DND-41 (cell line): ENCODE results near the gene RUNX2.

Experiments
- EZH2 ChIP-seq: IDR thresholded peaks from 3 replicates; pipeline ENCODE4 v1.6.1; 2012; ENCODE audit warnings: borderline replicate concordance, low read depth, mild to moderate bottlenecking, moderate library complexity, low read length, inconsistent platforms; ENCODE audit not compliant: severe bottlenecking
- TF ChIP-seq, protein P1 (sequence below): IDR thresholded peaks from 2 replicates; pipeline ENCODE4 v1.5.1; 2012; ENCODE audit warnings: borderline replicate concordance, low read length, moderate library complexity, mild to moderate bottlenecking; ENCODE audit not compliant: poor library complexity, severe bottlenecking; ENCODE audit errors: extremely low read depth

DNA sequence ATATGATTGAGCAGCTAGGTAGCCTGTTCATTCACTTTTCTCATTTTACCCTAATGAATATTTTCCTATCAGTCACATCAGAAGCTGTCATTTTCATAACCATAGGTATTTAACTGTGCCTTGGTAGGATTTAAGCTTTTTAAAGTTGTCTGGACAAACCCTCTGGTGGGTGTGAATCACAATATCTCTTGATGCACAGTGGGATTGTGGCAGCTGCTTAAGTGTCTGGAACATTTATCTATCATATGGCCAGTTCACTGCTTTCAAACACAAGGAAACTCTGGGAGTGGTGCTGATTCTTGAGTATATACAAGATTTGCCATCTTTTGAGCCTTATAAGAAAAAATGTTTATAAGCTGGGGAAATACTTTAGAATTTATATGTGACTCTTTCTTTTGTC lies 136.6 kb downstream of the RUNX2 start:
- TF ChIP-seq, protein P1, sequence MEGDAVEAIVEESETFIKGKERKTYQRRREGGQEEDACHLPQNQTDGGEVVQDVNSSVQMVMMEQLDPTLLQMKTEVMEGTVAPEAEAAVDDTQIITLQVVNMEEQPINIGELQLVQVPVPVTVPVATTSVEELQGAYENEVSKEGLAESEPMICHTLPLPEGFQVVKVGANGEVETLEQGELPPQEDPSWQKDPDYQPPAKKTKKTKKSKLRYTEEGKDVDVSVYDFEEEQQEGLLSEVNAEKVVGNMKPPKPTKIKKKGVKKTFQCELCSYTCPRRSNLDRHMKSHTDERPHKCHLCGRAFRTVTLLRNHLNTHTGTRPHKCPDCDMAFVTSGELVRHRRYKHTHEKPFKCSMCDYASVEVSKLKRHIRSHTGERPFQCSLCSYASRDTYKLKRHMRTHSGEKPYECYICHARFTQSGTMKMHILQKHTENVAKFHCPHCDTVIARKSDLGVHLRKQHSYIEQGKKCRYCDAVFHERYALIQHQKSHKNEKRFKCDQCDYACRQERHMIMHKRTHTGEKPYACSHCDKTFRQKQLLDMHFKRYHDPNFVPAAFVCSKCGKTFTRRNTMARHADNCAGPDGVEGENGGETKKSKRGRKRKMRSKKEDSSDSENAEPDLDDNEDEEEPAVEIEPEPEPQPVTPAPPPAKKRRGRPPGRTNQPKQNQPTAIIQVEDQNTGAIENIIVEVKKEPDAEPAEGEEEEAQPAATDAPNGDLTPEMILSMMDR = no peak
- TF ChIP-seq EZH2 = no peak
